OCI-LY7 (cell line): ENCODE measurements around the gene NOP16.

ENCODE experiments used
- EZH2phosphoT487 ChIP-seq: fragments of 200-600 bp; sonication (generic); IDR thresholded peaks from 2 replicates; pipeline ENCODE4 v1.6.1; 2018; ENCODE audit warnings: low read depth, borderline replicate concordance, mild to moderate bottlenecking, mixed run types, antibody characterized with exemption, low read length, moderate library complexity, mixed read lengths
- TF ChIP-seq, protein P1 (sequence below): fragments of 200-600 bp; sonication (generic); conservative IDR thresholded peaks from 2 replicates; pipeline ENCODE4 v1.5.1; 2014; ENCODE audit warnings: mild to moderate bottlenecking, antibody characterized with exemption, low read length, moderate library complexity, mixed read lengths

DNA sequence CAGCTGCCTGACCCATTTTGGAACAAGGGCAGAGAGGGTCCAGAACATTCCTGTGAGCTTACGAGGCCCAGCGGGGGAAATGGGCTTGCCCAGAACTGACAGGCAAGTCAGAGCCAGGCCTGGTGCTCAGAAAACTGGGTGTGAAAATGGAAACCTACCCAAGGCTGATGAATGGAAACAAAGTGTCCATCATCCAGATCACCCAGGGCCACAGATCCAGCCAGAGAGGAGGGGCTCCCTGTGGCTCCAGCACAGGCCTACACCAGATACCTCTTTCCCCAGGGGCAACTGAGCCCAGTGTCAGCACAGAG, 24.8 kb upstream of the NOP16 start:
- TF ChIP-seq, protein P1, sequence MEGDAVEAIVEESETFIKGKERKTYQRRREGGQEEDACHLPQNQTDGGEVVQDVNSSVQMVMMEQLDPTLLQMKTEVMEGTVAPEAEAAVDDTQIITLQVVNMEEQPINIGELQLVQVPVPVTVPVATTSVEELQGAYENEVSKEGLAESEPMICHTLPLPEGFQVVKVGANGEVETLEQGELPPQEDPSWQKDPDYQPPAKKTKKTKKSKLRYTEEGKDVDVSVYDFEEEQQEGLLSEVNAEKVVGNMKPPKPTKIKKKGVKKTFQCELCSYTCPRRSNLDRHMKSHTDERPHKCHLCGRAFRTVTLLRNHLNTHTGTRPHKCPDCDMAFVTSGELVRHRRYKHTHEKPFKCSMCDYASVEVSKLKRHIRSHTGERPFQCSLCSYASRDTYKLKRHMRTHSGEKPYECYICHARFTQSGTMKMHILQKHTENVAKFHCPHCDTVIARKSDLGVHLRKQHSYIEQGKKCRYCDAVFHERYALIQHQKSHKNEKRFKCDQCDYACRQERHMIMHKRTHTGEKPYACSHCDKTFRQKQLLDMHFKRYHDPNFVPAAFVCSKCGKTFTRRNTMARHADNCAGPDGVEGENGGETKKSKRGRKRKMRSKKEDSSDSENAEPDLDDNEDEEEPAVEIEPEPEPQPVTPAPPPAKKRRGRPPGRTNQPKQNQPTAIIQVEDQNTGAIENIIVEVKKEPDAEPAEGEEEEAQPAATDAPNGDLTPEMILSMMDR, result no peak
- TF ChIP-seq EZH2phosphoT487, result no peak
